A673 (cell line): Measurements from ENCODE around the gene AEN. TPM values are rescaled to one million over a fixed set of nuclear protein-coding genes. Genes with fewer than 3 reads are reported as not detected.

ENCODE experiments used
- BruUV-seq: library from RNA; stranded (reverse); fragments of 400-500 nt; replicated peaks from 2 replicates; lab custom pipeline; 2021; lab: Mats Ljungman, UMichigan
- CTCF ChIA-PET: fragments of 300-600 bp; sonication (Branson Sonifier 250); formaldehyde crosslinking; loops from one replicate; lab custom pipeline; 2022; ENCODE audit warnings: antibody characterized with exemption; lab: Charles Lee
- POLR2A ChIA-PET: fragments of 300-600 bp; sonication (Branson Sonifier 250); formaldehyde crosslinking; loops from one replicate; lab custom pipeline; 2022; ENCODE audit warnings: antibody characterized with exemption; ENCODE audit not compliant: low non-redundant PET; lab: Charles Lee
- DNase-seq: peaks from one replicate; pipeline ENCODE4 v3.0.0-alpha.2; 2015; ENCODE audit warnings: low spot score
- H3K27ac ChIP-seq: fragments of 200-600 bp; sonication (generic); 2 replicates; pipeline ENCODE4 v1.5.1; 2016; ENCODE audit warnings: mixed run types, low read depth, mild to moderate bottlenecking, mixed read lengths, antibody characterized with exemption, low read length; ENCODE audit not compliant: poor library complexity, severe bottlenecking
- H3K27me3 ChIP-seq: fragments of 200-600 bp; sonication (generic); replicated peaks from 2 replicates; pipeline ENCODE4 v1.6.1; 2017; ENCODE audit warnings: mixed run types, low read depth, mild to moderate bottlenecking, mixed read lengths, antibody characterized with exemption, low read length; ENCODE audit not compliant: insufficient read depth, poor library complexity
- H3K36me3 ChIP-seq: fragments of 200-600 bp; sonication (generic); 2 replicates; pipeline ENCODE4 v1.6.1; 2016; ENCODE audit warnings: mixed run types, mild to moderate bottlenecking, mixed read lengths, antibody characterized with exemption, low read length; ENCODE audit not compliant: insufficient read depth, poor library complexity, severe bottlenecking
- H3K4me1 ChIP-seq: fragments of 200-600 bp; sonication (generic); 2 replicates; pipeline ENCODE4 v1.6.1; 2017; ENCODE audit warnings: mixed run types, mild to moderate bottlenecking, mixed read lengths, antibody characterized with exemption, low read length; ENCODE audit not compliant: insufficient read depth, poor library complexity, severe bottlenecking
- H3K4me3 ChIP-seq: fragments of 200-600 bp; sonication (generic); 2 replicates; pipeline ENCODE4 v1.5.1; 2016; ENCODE audit warnings: low read depth, mixed run types, mild to moderate bottlenecking, mixed read lengths, low read length; ENCODE audit not compliant: poor library complexity, severe bottlenecking
- H3K9me3 ChIP-seq: fragments of 200-600 bp; sonication (generic); 2 replicates; pipeline ENCODE4 v1.6.1; 2016; ENCODE audit warnings: mixed run types, low read depth, mild to moderate bottlenecking, mixed read lengths, antibody characterized with exemption, low read length; ENCODE audit not compliant: poor library complexity, severe bottlenecking
- CTCF ChIP-seq: fragments of 300-800, 200-600 bp; sonication (generic); conservative IDR thresholded peaks from 2 replicates; pipeline ENCODE4 v1.5.1; 2017; ENCODE audit warnings: low read depth, mild to moderate bottlenecking, antibody characterized with exemption, low read length, moderate library complexity, mixed read lengths
- EZH2 ChIP-seq: fragments of 200-600 bp; sonication (generic); IDR thresholded peaks from 2 replicates; pipeline ENCODE4 v1.6.1; 2017; ENCODE audit warnings: borderline replicate concordance, low read depth, mild to moderate bottlenecking, mixed read lengths, antibody characterized with exemption, low read length; ENCODE audit not compliant: poor library complexity, severe bottlenecking
- intact Hi-C: fragments of 100-400 bp; cut with micrococcal nuclease; formaldehyde crosslinking; loops from one replicate; pipeline ENCODE4 v1.10.0; 2022; ENCODE audit not compliant: unreplicated experiment
- total RNA-seq: library from RNA; stranded (reverse); gene quantifications from 2 replicates; pipeline ENCODE4 v1.2.3, GENCODE V29; 2021

Gene AEN
- total RNA-seq, 1 experiment from 2014 or later: 52.4 TPM

- no peak overlapping the region for H3K27ac ChIP-seq
- POLR2A ChIA-PET: no interaction called here
- DNase-seq: no peak
Measured at GRCh38 chr15:88586401-88587162, 34.6 kb upstream of the AEN start.

GRCh38 chr15:88590759-88591158, 30.4 kb upstream of the AEN start:
- ChIA-PET POLR2A (no interaction called here), CTCF (no interaction called here)
- no peaks in the 10 kb centered on the region for H3K4me1 ChIP-seq
- no peak overlapping the region for H3K4me3 ChIP-seq
- no peak for TF ChIP-seq EZH2
- TF ChIP-seq CTCF: no peak
- H3K27ac ChIP-seq: no peak overlapping the region
- H3K27me3 ChIP-seq: peaks cover 54% of the 10 kb centered on the region
- intact Hi-C loops: no loop called here
- no TSS peak for BruUV-seq
- no peaks in the 10 kb centered on the region for H3K9me3 ChIP-seq
- no peaks in the 10 kb centered on the region for H3K36me3 ChIP-seq
- no peak for DNase-seq

More at GRCh38 chr15:88586401-88587162, 34.6 kb upstream of the AEN start:
- no peaks in the 10 kb centered on the region for H3K9me3 ChIP-seq
- H3K36me3 ChIP-seq: no peaks in the 10 kb centered on the region
- H3K4me3 ChIP-seq: no peak overlapping the region
- intact Hi-C loops: no loop called here
- BruUV-seq: no TSS peak
- no peak for TF ChIP-seq EZH2
- H3K27me3 ChIP-seq: peaks cover 31% of the 10 kb centered on the region
- CTCF ChIA-PET: no interaction called here
- no peaks in the 10 kb centered on the region for H3K4me1 ChIP-seq

GRCh38 chr15:88591384-88591783, 29.8 kb upstream of the AEN start:
- Histone ChIP-seq H3K27me3 (peaks cover 50% of the 10 kb centered on the region), H3K4me1 (no peaks in the 10 kb centered on the region), H3K4me3 (no peak overlapping the region), H3K9me3 (no peaks in the 10 kb centered on the region), H3K36me3 (no peaks in the 10 kb centered on the region), H3K27ac (no peak overlapping the region)
- TF ChIP-seq CTCF: no peak
- BruUV-seq: no TSS peak
- ChIA-PET CTCF (no interaction called here), POLR2A (no interaction called here)
- no peak for DNase-seq
- intact Hi-C loops: no loop called here

- H3K4me1 ChIP-seq: no peaks in the 10 kb centered on the region
- ChIA-PET POLR2A (no interaction called here), CTCF (interaction anchor here (0.6 kb wide), 1 partner anchor 229 kb away, joined by 3 read pairs; no protein-coding TSS in a partner anchor)
- intact Hi-C loops: no loop called here
- H3K36me3 ChIP-seq: no peaks in the 10 kb centered on the region
- H3K27ac ChIP-seq: no peak overlapping the region
- H3K27me3 ChIP-seq: peaks cover 85% of the 10 kb centered on the region
- TF ChIP-seq EZH2 (no peak), CTCF (0 out of 2 replicates have a peak, but pooled peaks have one; percentile 20)
- no peaks in the 10 kb centered on the region for H3K9me3 ChIP-seq
- DNase-seq: no peak
- BruUV-seq: no TSS peak
- H3K4me3 ChIP-seq: no peak overlapping the region
Measured at GRCh38 chr15:88603885-88604284, 17.3 kb upstream of the AEN start.
